ENCODE results near the gene BPHL.
A peak's percentile ranks its signal among the peaks of the same experiment; 100 is the strongest.
"Not testable (repeated sequence)": the region's sequence is repeated elsewhere in the genome, so short reads cannot be mapped to it uniquely, and the experiment has no call there.

Gene BPHL

GRCh38 chr6:3137057-3137777, 18.7 kb downstream of the BPHL start:
- no peak overlapping the region for H3K4me3 ChIP-seq (ENCODE audit: control insufficient read depth, low read depth, low read length)

GRCh38 chr6:3137873-3138272, 19.4 kb downstream of the BPHL start:
- DNase-seq (ENCODE audit: low read depth); H3K4me3 ChIP-seq (ENCODE audit: control insufficient read depth, low read depth, low read length): not testable (repeated sequence)

More at GRCh38 chr6:3137057-3137777, 18.7 kb downstream of the BPHL start:
- TF ChIP-seq, protein P1, sequence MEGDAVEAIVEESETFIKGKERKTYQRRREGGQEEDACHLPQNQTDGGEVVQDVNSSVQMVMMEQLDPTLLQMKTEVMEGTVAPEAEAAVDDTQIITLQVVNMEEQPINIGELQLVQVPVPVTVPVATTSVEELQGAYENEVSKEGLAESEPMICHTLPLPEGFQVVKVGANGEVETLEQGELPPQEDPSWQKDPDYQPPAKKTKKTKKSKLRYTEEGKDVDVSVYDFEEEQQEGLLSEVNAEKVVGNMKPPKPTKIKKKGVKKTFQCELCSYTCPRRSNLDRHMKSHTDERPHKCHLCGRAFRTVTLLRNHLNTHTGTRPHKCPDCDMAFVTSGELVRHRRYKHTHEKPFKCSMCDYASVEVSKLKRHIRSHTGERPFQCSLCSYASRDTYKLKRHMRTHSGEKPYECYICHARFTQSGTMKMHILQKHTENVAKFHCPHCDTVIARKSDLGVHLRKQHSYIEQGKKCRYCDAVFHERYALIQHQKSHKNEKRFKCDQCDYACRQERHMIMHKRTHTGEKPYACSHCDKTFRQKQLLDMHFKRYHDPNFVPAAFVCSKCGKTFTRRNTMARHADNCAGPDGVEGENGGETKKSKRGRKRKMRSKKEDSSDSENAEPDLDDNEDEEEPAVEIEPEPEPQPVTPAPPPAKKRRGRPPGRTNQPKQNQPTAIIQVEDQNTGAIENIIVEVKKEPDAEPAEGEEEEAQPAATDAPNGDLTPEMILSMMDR (IDR thresholded peaks at IDR 0.05; ENCODE audit: control insufficient read depth, insufficient read depth, low read depth, low read length, missing control alignments), result no peak
- no peak for DNase-seq (ENCODE audit: low read depth)

- H3K4me3 ChIP-seq (ENCODE audit: control insufficient read depth, low read depth, low read length), result no peak overlapping the region
- TF ChIP-seq, protein P1 (IDR thresholded peaks at IDR 0.05; ENCODE audit: control insufficient read depth, insufficient read depth, low read depth, low read length, missing control alignments), result no peak
- peak; percentile 18 for DNase-seq (ENCODE audit: low read depth)
Observed at GRCh38 chr6:3138341-3138740, 19.8 kb downstream of the BPHL start.

GRCh38 chr6:3139090-3139903, 20.8 kb downstream of the BPHL start:
- DNase-seq (ENCODE audit: low read depth), result peak; percentile 24
- H3K4me3 ChIP-seq (ENCODE audit: control insufficient read depth, low read depth, low read length), result no peak overlapping the region

GRCh38 chr6:3140201-3140600, 21.7 kb downstream of the BPHL start:
- H3K4me3 ChIP-seq (ENCODE audit: control insufficient read depth, low read depth, low read length), result no peak overlapping the region
- DNase-seq (ENCODE audit: low read depth), result no peak
- TF ChIP-seq, protein P1 (IDR thresholded peaks at IDR 0.05; ENCODE audit: control insufficient read depth, insufficient read depth, low read depth, low read length, missing control alignments), result no peak

More at GRCh38 chr6:3139090-3139903, 20.8 kb downstream of the BPHL start:
- TF ChIP-seq, protein P1 (IDR thresholded peaks at IDR 0.05; ENCODE audit: control insufficient read depth, insufficient read depth, low read depth, low read length, missing control alignments), result no peak

DNA sequence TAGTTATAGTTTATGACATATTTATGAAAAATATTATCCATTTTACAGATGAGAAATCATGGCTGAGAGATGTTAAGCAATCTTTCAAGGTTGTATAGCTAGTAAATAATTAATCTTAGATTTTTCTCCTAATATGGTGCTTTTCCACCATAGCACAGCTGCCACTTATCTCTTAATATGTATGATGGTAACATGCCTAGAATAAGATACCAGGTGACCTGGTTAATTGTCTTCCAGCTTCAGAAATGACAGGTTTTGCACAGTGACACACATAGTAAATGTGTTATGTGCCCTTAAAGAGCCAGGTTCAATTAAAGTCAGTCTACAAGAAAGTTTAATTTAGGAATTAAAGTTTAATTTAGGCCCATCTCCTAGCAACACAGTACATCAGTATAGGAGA, 24.0 kb downstream of the BPHL start:
- no peak overlapping the region for H3K4me3 ChIP-seq (ENCODE audit: control insufficient read depth, low read depth, low read length)
- DNase-seq (ENCODE audit: low read depth), result no peak
- TF ChIP-seq, protein P1 (IDR thresholded peaks at IDR 0.05; ENCODE audit: control insufficient read depth, insufficient read depth, low read depth, low read length, missing control alignments), result no peak

DNA sequence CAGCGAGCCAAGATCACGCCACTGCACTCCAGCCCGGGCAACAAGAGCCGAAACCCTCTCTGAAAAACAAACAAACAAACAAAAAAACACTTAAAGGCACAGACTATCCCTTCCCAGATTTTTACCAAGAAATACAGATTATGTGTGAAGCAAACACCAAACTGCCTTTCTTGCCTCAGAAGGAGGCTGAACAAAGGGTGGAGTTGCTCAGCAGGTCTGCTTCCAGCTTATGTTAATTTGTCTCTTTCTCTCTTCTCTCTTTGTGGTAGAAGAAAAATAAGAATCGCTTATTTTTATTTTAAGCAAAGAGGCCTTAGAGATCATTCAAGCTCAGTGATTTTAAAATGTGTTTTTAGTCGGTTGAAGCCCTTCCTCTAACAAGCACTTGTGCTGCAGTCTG, 24.6 kb downstream of the BPHL start:
- TF ChIP-seq, protein P1 (IDR thresholded peaks at IDR 0.05; ENCODE audit: control insufficient read depth, insufficient read depth, low read depth, low read length, missing control alignments), result no peak
- no peak overlapping the region for H3K4me3 ChIP-seq (ENCODE audit: control insufficient read depth, low read depth, low read length)
- no peak for DNase-seq (ENCODE audit: low read depth)
